HCT116 (cell line): ENCODE data around the gene DLK1.

Experiments used
- CBX3 ChIP-seq: IDR thresholded peaks from 2 replicates; pipeline ENCODE4 v1.6.1; 2012; ENCODE audit warnings: low read depth
- CTCF ChIP-seq, 3 experiments: fragments of 200-600 bp in 1 of 3; sonication (generic) in 1 of 3; IDR thresholded peaks in 2 of 3; conservative IDR thresholded peaks in 1 of 3; 2 replicates each; pipeline ENCODE4 v1.5.1; 2012 to 2017; ENCODE audit warnings: low read depth in 2 of 3, low read length in 2 of 3, antibody characterized with exemption in 1 of 3, borderline replicate concordance in 1 of 3, control low read depth in 1 of 3, mild to moderate bottlenecking in 1 of 3, mixed read lengths in 1 of 3, mixed run types in 1 of 3, moderate library complexity in 1 of 3; ENCODE audit not compliant: insufficient read depth in 1 of 3
- FOSL1 ChIP-seq: IDR thresholded peaks from 2 replicates; pipeline ENCODE4 v1.6.1; 2012; ENCODE audit warnings: low read depth
- MAX ChIP-seq: IDR thresholded peaks from 2 replicates; pipeline ENCODE4 v1.6.1; 2012
- POLR2A ChIP-seq: IDR thresholded peaks from 2 replicates; pipeline ENCODE4 v1.7.0; 2011; ENCODE audit warnings: borderline replicate concordance; ENCODE audit not compliant: insufficient read depth, insufficient read length; ENCODE audit errors: extremely low read depth

GRCh38 chr14:100723135-100723829, 3.4 kb upstream of the DLK1 start:
- no peak for TF ChIP-seq FOSL1
- TF ChIP-seq CBX3: no peak
- TF ChIP-seq POLR2A: no peak
- no peak for TF ChIP-seq MAX
- no peak for TF ChIP-seq CTCF (IDR thresholded peaks at IDR 0.05 in 2 of 3, conservative IDR thresholded peaks at IDR 0.05 in 1 of 3; ENCODE audit: borderline replicate concordance in 1 of 3, insufficient read depth in 1 of 3, low read depth in 2 of 3, low read length in 2 of 3)
